Measurements from ENCODE around the gene FPR2.

Gene FPR2

GRCh38 chr19:51807111-51807701 is 46.2 kb downstream of the FPR2 start:
- no peak overlapping the region for H3K27ac ChIP-seq (ENCODE audit: low read length)
- H3K36me3 ChIP-seq (replicated peaks; ENCODE audit: insufficient read depth, low read length) = no peaks in the 10 kb centered on the region
- no peaks in the 10 kb centered on the region for H3K4me1 ChIP-seq (ENCODE audit: low read length)
- TF ChIP-seq CTCF (IDR thresholded peaks at IDR 0.05; ENCODE audit: low read length) (no peak), EZH2phosphoT487 (IDR thresholded peaks at IDR 0.05; ENCODE audit: low read length) (no peak), EZH2 (optimal IDR thresholded peaks at IDR 0.05; ENCODE audit: low read depth, low read length) (no peak)
- no peak overlapping the region for H3K4me3 ChIP-seq (ENCODE audit: low read length)
- H4K20me1 ChIP-seq (ENCODE audit: insufficient read depth, low read length) = no peaks in the 10 kb centered on the region
- no peak overlapping the region for H2AFZ ChIP-seq (ENCODE audit: low read length)
- no peak overlapping the region for H3K9ac ChIP-seq (ENCODE audit: low read length)
- H3K9me3 ChIP-seq (replicated peaks; ENCODE audit: insufficient read depth, low read length) = no peaks in the 10 kb centered on the region
- H3F3A ChIP-seq (ENCODE audit: insufficient read depth, low read length) = no peaks in the 10 kb centered on the region
- no peak for DNase-seq
- H3K27me3 ChIP-seq (replicated peaks; ENCODE audit: insufficient read depth, low read length) = no peaks in the 10 kb centered on the region
- H3K79me2 ChIP-seq (ENCODE audit: low read length) = no peaks in the 10 kb centered on the region
- H3K4me2 ChIP-seq (ENCODE audit: low read depth, low read length) = no peak overlapping the region
- H3K9me2 ChIP-seq (replicated peaks; ENCODE audit: insufficient read depth, low read length) = no peaks in the 10 kb centered on the region

- no peak for DNase-seq
- H3K79me2 ChIP-seq (ENCODE audit: low read length) = no peaks in the 10 kb centered on the region
- TF ChIP-seq CTCF (IDR thresholded peaks at IDR 0.05; ENCODE audit: low read length) = no peak
- TF ChIP-seq EZH2phosphoT487 (IDR thresholded peaks at IDR 0.05; ENCODE audit: low read length) = no peak
- TF ChIP-seq EZH2 (optimal IDR thresholded peaks at IDR 0.05; ENCODE audit: low read depth, low read length) = no peak
- no peaks in the 10 kb centered on the region for H3K27me3 ChIP-seq (replicated peaks; ENCODE audit: insufficient read depth, low read length)
- H3K4me3 ChIP-seq (ENCODE audit: low read length) = no peak overlapping the region
- H3K9me3 ChIP-seq (replicated peaks; ENCODE audit: insufficient read depth, low read length) = no peaks in the 10 kb centered on the region
- H3K27ac ChIP-seq (ENCODE audit: low read length) = no peak overlapping the region
- no peaks in the 10 kb centered on the region for H4K20me1 ChIP-seq (ENCODE audit: insufficient read depth, low read length)
- no peaks in the 10 kb centered on the region for H3K36me3 ChIP-seq (replicated peaks; ENCODE audit: insufficient read depth, low read length)
- H3F3A ChIP-seq (ENCODE audit: insufficient read depth, low read length) = no peaks in the 10 kb centered on the region
- no peak overlapping the region for H3K9ac ChIP-seq (ENCODE audit: low read length)
- H3K9me2 ChIP-seq (replicated peaks; ENCODE audit: insufficient read depth, low read length) = no peaks in the 10 kb centered on the region
- no peaks in the 10 kb centered on the region for H3K4me1 ChIP-seq (ENCODE audit: low read length)
- no peak overlapping the region for H3K4me2 ChIP-seq (ENCODE audit: low read depth, low read length)
- H2AFZ ChIP-seq (ENCODE audit: low read length) = no peak overlapping the region
Measured at GRCh38 chr19:51807925-51808324, 46.9 kb downstream of the FPR2 start.

GRCh38 chr19:51808333-51808986 is 47.5 kb downstream of the FPR2 start:
- H3K36me3 ChIP-seq (replicated peaks; ENCODE audit: insufficient read depth, low read length) = no peaks in the 10 kb centered on the region
- no peaks in the 10 kb centered on the region for H4K20me1 ChIP-seq (ENCODE audit: insufficient read depth, low read length)
- no peak overlapping the region for H2AFZ ChIP-seq (ENCODE audit: low read length)
- no peaks in the 10 kb centered on the region for H3K79me2 ChIP-seq (ENCODE audit: low read length)
- no peaks in the 10 kb centered on the region for H3K27me3 ChIP-seq (replicated peaks; ENCODE audit: insufficient read depth, low read length)
- H3K27ac ChIP-seq (ENCODE audit: low read length) = no peak overlapping the region
- no peak overlapping the region for H3K4me2 ChIP-seq (ENCODE audit: low read depth, low read length)
- no peak for DNase-seq
- no peak overlapping the region for H3K9ac ChIP-seq (ENCODE audit: low read length)
- no peaks in the 10 kb centered on the region for H3K9me2 ChIP-seq (replicated peaks; ENCODE audit: insufficient read depth, low read length)
- no peaks in the 10 kb centered on the region for H3F3A ChIP-seq (ENCODE audit: insufficient read depth, low read length)
- TF ChIP-seq CTCF (IDR thresholded peaks at IDR 0.05; ENCODE audit: low read length) (no peak), EZH2 (optimal IDR thresholded peaks at IDR 0.05; ENCODE audit: low read depth, low read length) (no peak), EZH2phosphoT487 (IDR thresholded peaks at IDR 0.05; ENCODE audit: low read length) (no peak)
- H3K9me3 ChIP-seq (replicated peaks; ENCODE audit: insufficient read depth, low read length) = no peaks in the 10 kb centered on the region
- H3K4me3 ChIP-seq (ENCODE audit: low read length) = no peak overlapping the region
- H3K4me1 ChIP-seq (ENCODE audit: low read length) = no peaks in the 10 kb centered on the region
